C4-2B (cell line): Measurements from ENCODE around the gene PIP5K1A.

Experiments used
- H3K27ac ChIP-seq: fragments of 450-650 bp; 2 replicates; pipeline ENCODE4 v1.5.1; 2017
- CTCF ChIP-seq: fragments of 450-650 bp; conservative IDR thresholded peaks from 2 replicates; pipeline ENCODE4 v1.5.1; 2017; ENCODE audit warnings: mild to moderate bottlenecking
- ZFX ChIP-seq: fragments of 450-650 bp; IDR thresholded peaks from 2 replicates; pipeline ENCODE4 v1.6.1; 2017

The PIP5K1A gene

GRCh38 chr1:151211972-151212705 is 13.8 kb downstream of the PIP5K1A start:
- H3K27ac ChIP-seq, result no peak overlapping the region
- TF ChIP-seq ZFX, result no peak

GRCh38 chr1:151213560-151213959 is 15.2 kb downstream of the PIP5K1A start:
- no peak for TF ChIP-seq CTCF
- no peak for TF ChIP-seq ZFX
- H3K27ac ChIP-seq, result no peak overlapping the region

GRCh38 chr1:151221616-151222015 is 23.3 kb downstream of the PIP5K1A start:
- no peak for TF ChIP-seq ZFX
- TF ChIP-seq CTCF, result no peak
- no peak overlapping the region for H3K27ac ChIP-seq

- TF ChIP-seq ZFX, result no peak
- TF ChIP-seq CTCF, result no peak
- H3K27ac ChIP-seq, result no peak overlapping the region
Measured at GRCh38 chr1:151222130-151222529, 23.8 kb downstream of the PIP5K1A start.

GRCh38 chr1:151235235-151235634 is 36.9 kb downstream of the PIP5K1A start:
- H3K27ac ChIP-seq, result no peak overlapping the region
- TF ChIP-seq CTCF (no peak), ZFX (no peak)

GRCh38 chr1:151237678-151238466 is 39.5 kb downstream of the PIP5K1A start:
- H3K27ac ChIP-seq, result no peak overlapping the region
- TF ChIP-seq CTCF (no peak), ZFX (no peak)

GRCh38 chr1:151238467-151238739 is 40.1 kb downstream of the PIP5K1A start:
- no peak for TF ChIP-seq CTCF
- no peak for TF ChIP-seq ZFX
- H3K27ac ChIP-seq, result no peak overlapping the region

GRCh38 chr1:151242442-151242841 is 44.1 kb downstream of the PIP5K1A start:
- H3K27ac ChIP-seq, result no peak overlapping the region
- TF ChIP-seq CTCF (no peak), ZFX (no peak)
